ENCODE measurements around the gene P2RY2.
"Not testable (repeated sequence)": the region's sequence is repeated elsewhere in the genome, so short reads cannot be mapped to it uniquely, and the experiment has no call there.

P2RY2 gene

GRCh38 chr11:73270016-73270854, 52.2 kb downstream of the P2RY2 start:
- peak; percentile 62 for DNase-seq

GRCh38 chr11:73270855-73271477, 52.9 kb downstream of the P2RY2 start:
- no peak for DNase-seq

GRCh38 chr11:73271478-73271865, 53.4 kb downstream of the P2RY2 start:
- not testable (repeated sequence) for DNase-seq

GRCh38 chr11:73271936-73272679, 54.0 kb downstream of the P2RY2 start, which contains the start of gene P2RY6:
P2RY6 (plus strand) TSS chr11:73272338; CDS start chr11:73296519, 24,181 bp downstream.
- DNase-seq = peak; percentile 70

- DNase-seq = no peak
Measured at GRCh38 chr11:73272680-73273038, 54.6 kb downstream of the P2RY2 start.

- no peak for DNase-seq
Measured at GRCh38 chr11:73273222-73273895, 55.3 kb downstream of the P2RY2 start.

GRCh38 chr11:73274191-73274590, 56.1 kb downstream of the P2RY2 start:
- not testable (repeated sequence) for DNase-seq

GRCh38 chr11:73274722-73275380, 56.8 kb downstream of the P2RY2 start:
- no peak for DNase-seq

- no peak for DNase-seq
Measured at GRCh38 chr11:73275381-73275750, 57.3 kb downstream of the P2RY2 start.

- DNase-seq = no peak
Measured at GRCh38 chr11:73277467-73277866, 59.4 kb downstream of the P2RY2 start.

- DNase-seq = no peak
Measured at GRCh38 chr11:73280626-73281025, 62.5 kb downstream of the P2RY2 start.

GRCh38 chr11:73281201-73281741, 63.2 kb downstream of the P2RY2 start:
- DNase-seq = peak; percentile 25

- no peak for DNase-seq
Measured at GRCh38 chr11:73281796-73282660, 63.9 kb downstream of the P2RY2 start.

GRCh38 chr11:73283276-73284000, 65.4 kb downstream of the P2RY2 start:
- DNase-seq = no peak

- no peak for DNase-seq
Measured at GRCh38 chr11:73284106-73284505, 66.0 kb downstream of the P2RY2 start.

GRCh38 chr11:73285721-73286120, 67.6 kb downstream of the P2RY2 start:
- DNase-seq = no peak
